IMR-90 (cell line): ENCODE data around the gene FAM13B. TPM values are rescaled to one million over a fixed set of nuclear protein-coding genes. Genes with fewer than 3 reads are reported as not detected.

Source experiments
- ATAC-seq: fragments of 200-7000 bp; cut with Tn5 transposase; 2 replicates; pipeline ENCODE4 v1.9.1; 2020; ENCODE audit warnings: low read depth, mild to moderate bottlenecking, moderate library complexity
- BruUV-seq: library from RNA; stranded (reverse); fragments of 400-500 nt; replicated peaks from 2 replicates; lab custom pipeline; 2021; lab: Mats Ljungman, UMichigan
- CTCF ChIA-PET: fragments of 300-600 bp; formaldehyde crosslinking; extraction: SDS; loops from one replicate; lab custom pipeline; 2021; ENCODE audit warnings: antibody characterized with exemption; lab: Yijun Ruan, JAX
- POLR2A ChIA-PET: fragments of 300-600 bp; sonication (Branson Sonifier 250); formaldehyde crosslinking; loops from one replicate; lab custom pipeline; 2022; ENCODE audit warnings: antibody characterized with exemption; ENCODE audit not compliant: unreplicated experiment; lab: Charles Lee
- DNase-seq: peaks from one replicate; pipeline ENCODE4 v3.0.0; 2013
- H2AFZ ChIP-seq: replicated peaks from 2 replicates; pipeline ENCODE3; 2013; ENCODE audit warnings: low read length, mild to moderate bottlenecking; ENCODE audit not compliant: poor library complexity
- H2AK5ac ChIP-seq: 2 replicates; pipeline ENCODE4 v1.6.1; 2013; ENCODE audit warnings: low read depth, low read length, inconsistent platforms
- H2AK9ac ChIP-seq: replicated peaks from 2 replicates; pipeline ENCODE3; 2013; ENCODE audit warnings: mild to moderate bottlenecking, low read depth, low read length, moderate library complexity; ENCODE audit not compliant: poor library complexity
- H2BK120ac ChIP-seq: 2 replicates; pipeline ENCODE4 v1.6.1; 2013; ENCODE audit warnings: low read depth, low read length, inconsistent platforms
- H2BK15ac ChIP-seq: 3 replicates; pipeline ENCODE4 v1.6.1; 2013; ENCODE audit warnings: low read depth, low read length, inconsistent platforms
- H2BK20ac ChIP-seq: 2 replicates; pipeline ENCODE4 v1.6.1; 2013; ENCODE audit warnings: low read depth, mild to moderate bottlenecking, inconsistent platforms, low read length, moderate library complexity
- H2BK5ac ChIP-seq: 2 replicates; pipeline ENCODE4 v1.6.1; 2013; ENCODE audit warnings: mild to moderate bottlenecking, low read depth, low read length, inconsistent platforms; ENCODE audit not compliant: poor library complexity, severe bottlenecking
- H3K14ac ChIP-seq: replicated peaks from 2 replicates; pipeline ENCODE4 v1.6.1; 2013; ENCODE audit warnings: low read depth, low read length, inconsistent platforms
- H3K18ac ChIP-seq: 2 replicates; pipeline ENCODE4 v1.6.1; 2013; ENCODE audit warnings: low read depth, low read length, control low read depth
- H3K23ac ChIP-seq: 2 replicates; pipeline ENCODE4 v1.6.1; 2013; ENCODE audit warnings: low read depth, low read length, inconsistent platforms
- H3K27ac ChIP-seq: 2 replicates; pipeline ENCODE4 v1.5.1; 2013; ENCODE audit warnings: mild to moderate bottlenecking, control low read depth, low read length; ENCODE audit not compliant: insufficient read depth
- H3K27me3 ChIP-seq: 2 replicates; pipeline ENCODE4 v1.6.1; 2013; ENCODE audit warnings: low read length; ENCODE audit not compliant: control insufficient read depth, insufficient read depth
- H3K36me3 ChIP-seq: 2 replicates; pipeline ENCODE4 v1.6.1; 2013; ENCODE audit warnings: low read length, mixed read lengths; ENCODE audit not compliant: control insufficient read depth, insufficient read depth
- H3K4ac ChIP-seq: 2 replicates; pipeline ENCODE4 v1.6.1; 2013; ENCODE audit warnings: low read depth, low read length, inconsistent platforms
- H3K4me1 ChIP-seq: 2 replicates; pipeline ENCODE4 v1.6.1; 2013; ENCODE audit warnings: low read length, mixed read lengths; ENCODE audit not compliant: control insufficient read depth, insufficient read depth
- H3K4me2 ChIP-seq: 2 replicates; pipeline ENCODE4 v1.6.1; 2013; ENCODE audit warnings: low read depth, mild to moderate bottlenecking, control low read depth, low read length, moderate library complexity
- H3K4me3 ChIP-seq: 2 replicates; pipeline ENCODE4 v1.5.1; 2013; ENCODE audit warnings: low read depth, mild to moderate bottlenecking, control low read depth, low read length, moderate library complexity; ENCODE audit not compliant: insufficient read depth
- H3K56ac ChIP-seq: 2 replicates; pipeline ENCODE4 v1.6.1; 2013; ENCODE audit warnings: low read length, inconsistent platforms; ENCODE audit not compliant: insufficient read depth; ENCODE audit errors: extremely low read depth
- H3K79me1 ChIP-seq, 2 experiments: 2 replicates each; pipeline ENCODE4 v1.6.1; 2013; ENCODE audit warnings: low read length in 2 of 2, inconsistent platforms in 1 of 2, low read depth in 1 of 2
- H3K9ac ChIP-seq: 2 replicates; pipeline ENCODE4 v1.6.1; 2013; ENCODE audit warnings: low read depth, low read length, control low read depth
- H3K9me1 ChIP-seq: 2 replicates; pipeline ENCODE4 v1.6.1; 2013; ENCODE audit warnings: low read length, inconsistent platforms; ENCODE audit not compliant: insufficient read depth
- H3K9me3 ChIP-seq: 2 replicates; pipeline ENCODE4 v1.6.1; 2013; ENCODE audit warnings: low read length; ENCODE audit not compliant: control insufficient read depth, insufficient read depth
- H4K20me1 ChIP-seq: 2 replicates; pipeline ENCODE4 v1.6.1; 2013; ENCODE audit warnings: low read length, inconsistent platforms; ENCODE audit not compliant: insufficient read depth
- H4K5ac ChIP-seq: 2 replicates; pipeline ENCODE4 v1.6.1; 2013; ENCODE audit warnings: mild to moderate bottlenecking, low read depth, low read length, control low read depth
- H4K8ac ChIP-seq, 2 experiments: 2 replicates each; pipeline ENCODE4 v1.6.1; 2013; ENCODE audit warnings: low read depth in 2 of 2, low read length in 2 of 2, control low read depth in 1 of 2, inconsistent platforms in 1 of 2
- H4K91ac ChIP-seq: 2 replicates; pipeline ENCODE4 v1.6.1; 2013; ENCODE audit warnings: low read depth, low read length, inconsistent platforms; ENCODE audit not compliant: insufficient read depth
- BHLHE40 ChIP-seq: fragments of 150-350 bp; IDR thresholded peaks from 2 replicates; pipeline ENCODE4 v1.6.1; 2016; ENCODE audit warnings: mild to moderate bottlenecking, low read depth, low read length
- ELK1 ChIP-seq: fragments of 150-350 bp; IDR thresholded peaks from 2 replicates; pipeline ENCODE4 v1.6.1; 2016; ENCODE audit warnings: low read depth, mild to moderate bottlenecking, low read length, moderate library complexity, borderline replicate concordance
- MXI1 ChIP-seq: IDR thresholded peaks from 2 replicates; pipeline ENCODE4 v1.6.1; 2012; ENCODE audit warnings: low read depth, mild to moderate bottlenecking, low read length, moderate library complexity, borderline replicate concordance
- RAD21 ChIP-seq: IDR thresholded peaks from 2 replicates; pipeline ENCODE4 v1.6.1; 2012; ENCODE audit warnings: low read length, improper control_type of control experiment
- USF2 ChIP-seq: fragments of 150-350 bp; IDR thresholded peaks from 2 replicates; pipeline ENCODE4 v1.6.1; 2017; ENCODE audit warnings: mild to moderate bottlenecking, antibody characterized with exemption, low read length, low read depth
- WGBS, 2 experiments: methylation state at CpG; one replicate each; pipeline versions ENCODE4 v1.1.5 to v1.1.7; 2013; ENCODE audit warnings: missing lambda C conversion rate in 2 of 2; ENCODE audit not compliant: insufficient read length in 1 of 2; ENCODE audit errors: extremely low coverage in 2 of 2; 5-methylcytosine and 5-hydroxymethylcytosine counted together
- dilution Hi-C: fragments of 300-500 bp; cut with HindIII; formaldehyde crosslinking; loops from one replicate; pipeline ENCODE4 v1.14.3; 2018; ENCODE audit warnings: low sequenced_read_pairs; ENCODE audit not compliant: unreplicated experiment
- in situ Hi-C: fragments of 300-500 bp; cut with MboI; formaldehyde crosslinking; loops from 3 replicates; pipeline ENCODE4 v1.14.3; 2019; ENCODE audit warnings: low sequenced_read_pairs, inconsistent platforms, mixed read lengths
- intact Hi-C: fragments of 100-400 bp; cut with micrococcal nuclease; formaldehyde crosslinking; loops from 2 replicates; pipeline ENCODE4 v1.10.0; 2022
- polyA plus RNA-seq, 3 experiments: library from polyadenylated mRNA; depleted of rRNA; stranded (reverse); fragments of >200 nt; gene quantifications; 2 replicates each; pipeline ENCODE4 v1.2.3, GENCODE V29; 2012; ENCODE audit warnings: low replicate concordance in 1 of 3
- total RNA-seq: library from RNA; depleted of rRNA; stranded (reverse); fragments of >200 nt; gene quantifications from 2 replicates; pipeline ENCODE4 v1.2.3, GENCODE V29; 2012

FAM13B gene
- total and polyA plus RNA-seq, 2 of the 4 experiments (the other 2 are of a cell fraction), result 14.6 to 15.1 TPM

GRCh38 chr5:138032028-138032571 is 779 bp downstream of the FAM13B start:
- no peak overlapping the region; the same call in 1 of the 2 replicates for H4K91ac ChIP-seq
- peaks cover 2% of the 10 kb centered on the region; the same call in 1 of the 2 replicates for H3K4me1 ChIP-seq
- no TSS peak for BruUV-seq
- H4K20me1 ChIP-seq, result peaks cover 55% of the 10 kb centered on the region
- no peak overlapping the region for H2BK15ac ChIP-seq
- H3K14ac ChIP-seq, result peak overlapping the region; percentile 91
- no peak for TF ChIP-seq ELK1
- no peak for TF ChIP-seq RAD21
- peak; percentile 68 for TF ChIP-seq USF2
- TF ChIP-seq BHLHE40, result peak; percentile 73
- TF ChIP-seq MXI1, result peak; percentile 56; the same call in 1 of the 2 replicates
- H3K18ac ChIP-seq, result no peak overlapping the region
- H2BK20ac ChIP-seq, result no peak overlapping the region
- DNase-seq, result peak; percentile 43
- H3K4me3 ChIP-seq, result peak overlapping the region; percentile 82
- no peak overlapping the region for H2AK5ac ChIP-seq
- peak; percentile 33 for ATAC-seq
- peaks cover 1% of the 10 kb centered on the region; the same call in 1 of the 2 replicates for H3K36me3 ChIP-seq
- no peak overlapping the region for H4K5ac ChIP-seq
- CTCF ChIA-PET, result interaction anchor here (1.8 kb wide), 1 partner anchor 13 kb away, joined by 6 read pairs; no protein-coding TSS in a partner anchor
- POLR2A ChIA-PET, result no interaction called here
- peaks cover 4% of the 10 kb centered on the region; the same call in 1 of the 2 replicates for H3K9me1 ChIP-seq
- peak overlapping the region; percentile 97 for H2AFZ ChIP-seq
- H3K27ac ChIP-seq, result peak overlapping the region; percentile 95
- peak overlapping the region; percentile 100 for H3K4me2 ChIP-seq
- 15% methylated on average over 4 of the region's 24 CpGs; no CpG with 5 or more reads in 1 of the 2 experiments for WGBS, 2 experiments
- dilution Hi-C loops (no loop called here), intact Hi-C loops (loop anchor here (2.0 kb wide), 1 partner anchor 277 kb away; the partner anchor contains the start of gene HNRNPA0), in situ Hi-C loops (loop anchor here (10.0 to 25.0 kb wide), 2 partner anchors 105 to 277 kb away; partner anchors contain the start of genes HNRNPA0 and NME5)
- H3K9me3 ChIP-seq, result no peaks in the 10 kb centered on the region
- H2BK120ac ChIP-seq, result no peak overlapping the region
- 0 out of 2 replicates have a peak overlapping the region, but pooled peaks have one; percentile 17 for H3K56ac ChIP-seq
- peak overlapping the region; percentile 77 for H3K23ac ChIP-seq
- no peak overlapping the region for H4K8ac ChIP-seq
- H3K27me3 ChIP-seq, result no peaks in the 10 kb centered on the region
- peak overlapping the region; percentile 99 for H2AK9ac ChIP-seq
- peaks cover 0 to 36% of the 10 kb centered on the region in 2 experiments; a peak in 3 of 4 replicates for H3K79me1 ChIP-seq
- peak overlapping the region; percentile 89 for H2BK5ac ChIP-seq
- peak overlapping the region; percentile 84 for H3K9ac ChIP-seq
- H3K4ac ChIP-seq, result peak overlapping the region; percentile 22
